ENCODE data around the gene STK31. TPM values are rescaled to one million over a fixed set of nuclear protein-coding genes. Genes with fewer than 3 reads are reported as not detected.
"Not testable (repeated sequence)": the region's sequence is repeated elsewhere in the genome, so short reads cannot be mapped to it uniquely, and the experiment has no call there.

STK31 gene
- total and polyA plus RNA-seq, 2 donors (not counting 1 experiment from before 2014, with no cell fraction given), result 0.17 TPM; not detected in 1

DNA sequence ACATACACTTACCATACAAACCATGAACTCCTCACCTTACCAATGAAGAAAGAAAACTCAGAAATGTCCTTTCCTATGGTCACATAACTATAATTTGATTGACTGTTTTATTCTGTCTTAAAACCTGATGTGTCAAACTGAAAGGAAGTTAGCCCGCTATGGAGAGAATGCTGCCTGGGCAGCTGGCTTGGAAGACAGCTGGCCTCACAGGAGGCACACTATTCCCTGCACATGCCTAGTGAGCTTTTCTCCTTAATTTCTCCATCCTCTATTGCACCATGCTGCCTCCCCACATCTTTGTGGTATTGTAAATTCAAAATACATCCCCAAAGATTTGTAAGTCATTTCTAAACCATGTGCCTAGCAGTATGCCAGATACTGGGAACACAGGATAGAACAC is 163.3 kb downstream of the STK31 start:
- Histone ChIP-seq H3K4me3 (replicated peaks in 1 of 4; ENCODE audit: control extremely low read depth in 1 of 4, insufficient read depth in 1 of 4, low read depth in 3 of 4, low read length in 4 of 4) (no peak overlapping the region), H2AFZ (ENCODE audit: low read length) (no peak overlapping the region), H3K9ac (ENCODE audit: insufficient read depth, low read length) (no peak overlapping the region), H3K4me2 (ENCODE audit: extremely low read depth, insufficient read depth, low read length) (no peak overlapping the region), H3K4me1 (ENCODE audit: control insufficient read depth, extremely low read depth, insufficient read depth, low read length) (no peaks in the 10 kb centered on the region), H3K27me3 (ENCODE audit: control insufficient read depth, insufficient read depth, low read length) (no peaks in the 10 kb centered on the region), H3K9me3 (ENCODE audit: control insufficient read depth, insufficient read depth, low read depth, low read length) (no peaks in the 10 kb centered on the region), H3K36me3 (ENCODE audit: control insufficient read depth, insufficient read depth, low read length) (no peaks in the 10 kb centered on the region), H4K20me1 (ENCODE audit: control insufficient read depth, extremely low read depth, insufficient read depth, low read length) (no peaks in the 10 kb centered on the region), H3K27ac (ENCODE audit: insufficient read depth, low read length) (no peak overlapping the region), H3K79me2 (ENCODE audit: control insufficient read depth, insufficient read depth, low read length) (no peaks in the 10 kb centered on the region)
- DNase-seq (ENCODE audit: low read depth in 2 of 2), result no peak
- TF ChIP-seq CTCF (conservative IDR thresholded peaks at IDR 0.05 in 1 of 2, IDR thresholded peaks at IDR 0.05 in 1 of 2; ENCODE audit: low read depth in 1 of 2, low read length in 2 of 2), result no peak

- H3K9me3 ChIP-seq (ENCODE audit: control insufficient read depth, insufficient read depth, low read depth, low read length); H3K4me2 ChIP-seq (ENCODE audit: extremely low read depth, insufficient read depth, low read length); H3K36me3 ChIP-seq (ENCODE audit: control insufficient read depth, insufficient read depth, low read length); H3K9ac ChIP-seq (ENCODE audit: insufficient read depth, low read length); H4K20me1 ChIP-seq (ENCODE audit: control insufficient read depth, extremely low read depth, insufficient read depth, low read length); H3K4me1 ChIP-seq (ENCODE audit: control insufficient read depth, extremely low read depth, insufficient read depth, low read length); H3K4me3 ChIP-seq (replicated peaks in 1 of 4; ENCODE audit: control extremely low read depth in 1 of 4, insufficient read depth in 1 of 4, low read depth in 3 of 4, low read length in 4 of 4); DNase-seq (ENCODE audit: low read depth in 2 of 2); H3K27me3 ChIP-seq (ENCODE audit: control insufficient read depth, insufficient read depth, low read length); H3K79me2 ChIP-seq (ENCODE audit: control insufficient read depth, insufficient read depth, low read length); H3K27ac ChIP-seq (ENCODE audit: insufficient read depth, low read length); H2AFZ ChIP-seq (ENCODE audit: low read length): not testable (repeated sequence)
Observed at GRCh38 chr7:23876526-23876925, 166.5 kb downstream of the STK31 start.

Other genes starting within 250 kb of the STK31 start
- 1.5 and 4.3 TPM in 2 replicates for gene IGF2BP3, start 239.7 kb upstream of the STK31 start, total RNA-seq
- 11.2 and 21.6 TPM in 2 replicates for gene IGF2BP3, start 239.7 kb upstream of the STK31 start, polyA plus RNA-seq
- gene TRA2A, start 178.2 kb upstream of the STK31 start, total RNA-seq, result 17.2 and 30.4 TPM in 2 replicates
- gene TRA2A, start 178.2 kb upstream of the STK31 start, polyA plus RNA-seq, result 57.9 and 85.7 TPM in 2 replicates
- 9.7 and 10.8 TPM in 2 replicates for gene CCDC126, start 112.8 kb upstream of the STK31 start, total RNA-seq
- 4.8 and 7.1 TPM in 2 replicates for gene CCDC126, start 112.8 kb upstream of the STK31 start, polyA plus RNA-seq
- gene FAM221A, start 30.0 kb upstream of the STK31 start, total RNA-seq, result 3.3 and 5.1 TPM in 2 replicates
- gene FAM221A, start 30.0 kb upstream of the STK31 start, polyA plus RNA-seq, result 1.1 and 1.5 TPM in 2 replicates